ENCODE measurements around the gene VWA8.

DNA sequence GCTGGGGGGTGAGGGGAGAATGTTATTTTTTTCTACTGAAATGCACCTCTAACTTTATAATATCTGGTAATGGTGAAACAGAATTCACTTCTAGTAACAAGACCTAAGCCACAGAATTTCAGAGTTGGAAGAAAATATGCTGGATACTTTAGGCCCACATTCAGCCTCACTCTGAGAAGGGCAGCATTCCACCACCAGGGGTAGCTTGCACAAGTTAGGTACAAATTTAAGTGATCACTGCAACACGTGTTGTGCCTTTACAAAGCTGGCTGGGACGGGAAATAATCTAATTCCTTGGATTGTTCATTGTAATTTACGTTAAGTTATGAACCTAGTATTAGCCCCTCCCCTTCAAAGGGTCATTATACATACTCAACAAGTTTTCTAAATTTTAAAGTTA lies 311.2 kb downstream of the VWA8 start:
- TF ChIP-seq, protein P1, sequence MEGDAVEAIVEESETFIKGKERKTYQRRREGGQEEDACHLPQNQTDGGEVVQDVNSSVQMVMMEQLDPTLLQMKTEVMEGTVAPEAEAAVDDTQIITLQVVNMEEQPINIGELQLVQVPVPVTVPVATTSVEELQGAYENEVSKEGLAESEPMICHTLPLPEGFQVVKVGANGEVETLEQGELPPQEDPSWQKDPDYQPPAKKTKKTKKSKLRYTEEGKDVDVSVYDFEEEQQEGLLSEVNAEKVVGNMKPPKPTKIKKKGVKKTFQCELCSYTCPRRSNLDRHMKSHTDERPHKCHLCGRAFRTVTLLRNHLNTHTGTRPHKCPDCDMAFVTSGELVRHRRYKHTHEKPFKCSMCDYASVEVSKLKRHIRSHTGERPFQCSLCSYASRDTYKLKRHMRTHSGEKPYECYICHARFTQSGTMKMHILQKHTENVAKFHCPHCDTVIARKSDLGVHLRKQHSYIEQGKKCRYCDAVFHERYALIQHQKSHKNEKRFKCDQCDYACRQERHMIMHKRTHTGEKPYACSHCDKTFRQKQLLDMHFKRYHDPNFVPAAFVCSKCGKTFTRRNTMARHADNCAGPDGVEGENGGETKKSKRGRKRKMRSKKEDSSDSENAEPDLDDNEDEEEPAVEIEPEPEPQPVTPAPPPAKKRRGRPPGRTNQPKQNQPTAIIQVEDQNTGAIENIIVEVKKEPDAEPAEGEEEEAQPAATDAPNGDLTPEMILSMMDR (tag by site-specific recombination; IDR thresholded peaks at IDR 0.05) = no peak
- TF ChIP-seq MZF1 (tag by site-specific recombination; IDR thresholded peaks at IDR 0.05; ENCODE audit: borderline replicate concordance) (no peak), ZNF501 (tag by site-specific recombination; IDR thresholded peaks at IDR 0.05) (no peak), ZNF274 (IDR thresholded peaks at IDR 0.05; ENCODE audit: low read length) (no peak), ZNF274 (tag by site-specific recombination; IDR thresholded peaks at IDR 0.05; ENCODE audit: borderline replicate concordance) (no peak), TRIM28 (IDR thresholded peaks at IDR 0.05; ENCODE audit: borderline replicate concordance, low read length) (no peak), ZNF140 (tag by site-specific recombination; IDR thresholded peaks at IDR 0.05) (no peak), TCF7L2 (IDR thresholded peaks at IDR 0.05; ENCODE audit: borderline replicate concordance, low read depth, low read length) (no peak), ZNF768 (tag by site-specific recombination; IDR thresholded peaks at IDR 0.05) (no peak), ZNF549 (tag by site-specific recombination; IDR thresholded peaks at IDR 0.05) (no peak)
- TF ChIP-seq, protein P2, sequence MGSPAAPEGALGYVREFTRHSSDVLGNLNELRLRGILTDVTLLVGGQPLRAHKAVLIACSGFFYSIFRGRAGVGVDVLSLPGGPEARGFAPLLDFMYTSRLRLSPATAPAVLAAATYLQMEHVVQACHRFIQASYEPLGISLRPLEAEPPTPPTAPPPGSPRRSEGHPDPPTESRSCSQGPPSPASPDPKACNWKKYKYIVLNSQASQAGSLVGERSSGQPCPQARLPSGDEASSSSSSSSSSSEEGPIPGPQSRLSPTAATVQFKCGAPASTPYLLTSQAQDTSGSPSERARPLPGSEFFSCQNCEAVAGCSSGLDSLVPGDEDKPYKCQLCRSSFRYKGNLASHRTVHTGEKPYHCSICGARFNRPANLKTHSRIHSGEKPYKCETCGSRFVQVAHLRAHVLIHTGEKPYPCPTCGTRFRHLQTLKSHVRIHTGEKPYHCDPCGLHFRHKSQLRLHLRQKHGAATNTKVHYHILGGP (tag by site-specific recombination; IDR thresholded peaks at IDR 0.05) = no peak
- TF ChIP-seq, protein P3, sequence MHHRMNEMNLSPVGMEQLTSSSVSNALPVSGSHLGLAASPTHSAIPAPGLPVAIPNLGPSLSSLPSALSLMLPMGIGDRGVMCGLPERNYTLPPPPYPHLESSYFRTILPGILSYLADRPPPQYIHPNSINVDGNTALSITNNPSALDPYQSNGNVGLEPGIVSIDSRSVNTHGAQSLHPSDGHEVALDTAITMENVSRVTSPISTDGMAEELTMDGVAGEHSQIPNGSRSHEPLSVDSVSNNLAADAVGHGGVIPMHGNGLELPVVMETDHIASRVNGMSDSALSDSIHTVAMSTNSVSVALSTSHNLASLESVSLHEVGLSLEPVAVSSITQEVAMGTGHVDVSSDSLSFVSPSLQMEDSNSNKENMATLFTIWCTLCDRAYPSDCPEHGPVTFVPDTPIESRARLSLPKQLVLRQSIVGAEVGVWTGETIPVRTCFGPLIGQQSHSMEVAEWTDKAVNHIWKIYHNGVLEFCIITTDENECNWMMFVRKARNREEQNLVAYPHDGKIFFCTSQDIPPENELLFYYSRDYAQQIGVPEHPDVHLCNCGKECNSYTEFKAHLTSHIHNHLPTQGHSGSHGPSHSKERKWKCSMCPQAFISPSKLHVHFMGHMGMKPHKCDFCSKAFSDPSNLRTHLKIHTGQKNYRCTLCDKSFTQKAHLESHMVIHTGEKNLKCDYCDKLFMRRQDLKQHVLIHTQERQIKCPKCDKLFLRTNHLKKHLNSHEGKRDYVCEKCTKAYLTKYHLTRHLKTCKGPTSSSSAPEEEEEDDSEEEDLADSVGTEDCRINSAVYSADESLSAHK (tag by site-specific recombination; IDR thresholded peaks at IDR 0.05) = no peak
